ENCODE results near the gene PTPN6. TPM values are rescaled to one million over a fixed set of nuclear protein-coding genes. Genes with fewer than 3 reads are reported as not detected.

The PTPN6 gene
- total RNA-seq, 1 donor: 0.36 TPM

DNA sequence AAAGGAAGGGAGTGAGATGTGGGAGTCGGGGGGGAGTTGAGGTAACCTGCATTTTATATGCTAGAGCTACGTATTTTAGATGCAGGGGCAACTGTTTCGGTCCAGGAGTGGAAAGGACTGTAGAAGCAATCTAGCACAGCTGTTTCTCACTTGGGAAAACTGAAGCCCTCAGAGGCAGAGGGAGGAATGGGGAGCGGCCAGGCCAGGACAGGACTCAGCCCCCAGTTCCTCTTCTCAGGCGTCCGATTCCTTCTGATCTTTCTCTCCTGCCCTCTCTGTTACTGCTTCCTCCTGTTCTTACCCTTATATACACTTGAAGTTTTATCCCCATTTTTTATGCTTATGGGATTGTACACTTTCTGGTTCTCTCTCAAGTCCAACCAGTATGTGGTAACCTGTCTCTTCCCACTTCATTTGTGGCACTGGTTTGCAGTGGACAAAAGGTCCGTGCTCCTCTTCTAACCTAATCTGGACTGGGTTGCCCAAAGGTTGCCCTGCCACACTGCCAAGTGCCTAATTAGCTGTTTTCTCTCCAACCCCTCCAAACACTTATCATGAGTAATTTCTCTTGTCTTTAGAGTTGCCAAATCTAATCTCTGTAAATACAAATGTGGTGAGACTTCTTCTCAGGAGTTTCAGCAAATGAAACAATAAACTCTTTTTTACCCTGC is 50.9 kb downstream of the PTPN6 start:
- peaks cover 3% of the 10 kb centered on the region for H3K36me3 ChIP-seq (ENCODE audit: insufficient read depth, low read length)
- H3K4me1 ChIP-seq (ENCODE audit: insufficient read depth, low read length): no peaks in the 10 kb centered on the region
- no peak overlapping the region for H3K27ac ChIP-seq (ENCODE audit: low read depth, low read length)
- no peak overlapping the region for H3K4me2 ChIP-seq (ENCODE audit: insufficient read depth, low read length)
- no peaks in the 10 kb centered on the region for H3K9me3 ChIP-seq (ENCODE audit: low read depth, low read length)
- TF ChIP-seq, protein P1, sequence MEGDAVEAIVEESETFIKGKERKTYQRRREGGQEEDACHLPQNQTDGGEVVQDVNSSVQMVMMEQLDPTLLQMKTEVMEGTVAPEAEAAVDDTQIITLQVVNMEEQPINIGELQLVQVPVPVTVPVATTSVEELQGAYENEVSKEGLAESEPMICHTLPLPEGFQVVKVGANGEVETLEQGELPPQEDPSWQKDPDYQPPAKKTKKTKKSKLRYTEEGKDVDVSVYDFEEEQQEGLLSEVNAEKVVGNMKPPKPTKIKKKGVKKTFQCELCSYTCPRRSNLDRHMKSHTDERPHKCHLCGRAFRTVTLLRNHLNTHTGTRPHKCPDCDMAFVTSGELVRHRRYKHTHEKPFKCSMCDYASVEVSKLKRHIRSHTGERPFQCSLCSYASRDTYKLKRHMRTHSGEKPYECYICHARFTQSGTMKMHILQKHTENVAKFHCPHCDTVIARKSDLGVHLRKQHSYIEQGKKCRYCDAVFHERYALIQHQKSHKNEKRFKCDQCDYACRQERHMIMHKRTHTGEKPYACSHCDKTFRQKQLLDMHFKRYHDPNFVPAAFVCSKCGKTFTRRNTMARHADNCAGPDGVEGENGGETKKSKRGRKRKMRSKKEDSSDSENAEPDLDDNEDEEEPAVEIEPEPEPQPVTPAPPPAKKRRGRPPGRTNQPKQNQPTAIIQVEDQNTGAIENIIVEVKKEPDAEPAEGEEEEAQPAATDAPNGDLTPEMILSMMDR (IDR thresholded peaks at IDR 0.05; ENCODE audit: extremely low read depth, low read depth, low read length): no peak
- DNase-seq (ENCODE audit: insufficient read length, low spot score, missing footprints): no peak
- no peaks in the 10 kb centered on the region for H3K79me2 ChIP-seq (ENCODE audit: insufficient read depth, low read length)
- no peaks in the 10 kb centered on the region for H4K20me1 ChIP-seq (ENCODE audit: insufficient read depth, low read length)
- H2AFZ ChIP-seq (ENCODE audit: low read length): no peak overlapping the region
- H3K4me3 ChIP-seq (ENCODE audit: insufficient read depth, low read length): no peak overlapping the region
- no peaks in the 10 kb centered on the region for H3K27me3 ChIP-seq (ENCODE audit: insufficient read depth, low read length)

DNA sequence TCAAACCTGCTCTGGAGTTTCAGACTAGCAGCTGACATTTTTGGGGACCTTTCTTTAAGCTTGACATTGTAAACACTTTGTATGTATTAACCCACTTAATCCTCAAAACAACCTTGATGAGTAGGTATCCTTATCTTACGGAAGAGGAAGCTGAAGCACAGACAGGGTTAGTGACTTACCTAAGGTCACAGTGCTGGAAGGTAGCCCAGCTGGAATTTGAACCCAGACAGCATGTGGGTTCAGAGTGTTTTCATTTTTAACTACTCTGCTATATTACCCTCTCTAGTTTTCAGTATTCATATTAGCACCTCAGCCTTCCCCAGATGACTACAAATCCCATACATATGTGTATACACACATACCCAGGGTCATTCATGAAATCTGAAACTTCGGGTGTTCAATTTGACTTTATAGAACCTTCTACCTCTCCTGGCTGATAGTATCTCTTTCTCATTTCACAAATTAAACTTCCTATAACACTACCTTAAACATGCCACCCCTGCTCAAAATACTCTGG is 53.2 kb downstream of the PTPN6 start:
- H3K36me3 ChIP-seq (ENCODE audit: insufficient read depth, low read length): peaks cover 3% of the 10 kb centered on the region
- H3K27ac ChIP-seq (ENCODE audit: low read depth, low read length): no peak overlapping the region
- no peaks in the 10 kb centered on the region for H3K79me2 ChIP-seq (ENCODE audit: insufficient read depth, low read length)
- no peaks in the 10 kb centered on the region for H3K9me3 ChIP-seq (ENCODE audit: low read depth, low read length)
- H3K4me1 ChIP-seq (ENCODE audit: insufficient read depth, low read length): no peaks in the 10 kb centered on the region
- H4K20me1 ChIP-seq (ENCODE audit: insufficient read depth, low read length): no peaks in the 10 kb centered on the region
- H2AFZ ChIP-seq (ENCODE audit: low read length): no peak overlapping the region
- DNase-seq (ENCODE audit: insufficient read length, low spot score, missing footprints): no peak
- H3K27me3 ChIP-seq (ENCODE audit: insufficient read depth, low read length): no peaks in the 10 kb centered on the region
- H3K4me3 ChIP-seq (ENCODE audit: insufficient read depth, low read length): no peak overlapping the region
- TF ChIP-seq, protein P1 (IDR thresholded peaks at IDR 0.05; ENCODE audit: extremely low read depth, low read depth, low read length): no peak
- no peak overlapping the region for H3K4me2 ChIP-seq (ENCODE audit: insufficient read depth, low read length)

DNA sequence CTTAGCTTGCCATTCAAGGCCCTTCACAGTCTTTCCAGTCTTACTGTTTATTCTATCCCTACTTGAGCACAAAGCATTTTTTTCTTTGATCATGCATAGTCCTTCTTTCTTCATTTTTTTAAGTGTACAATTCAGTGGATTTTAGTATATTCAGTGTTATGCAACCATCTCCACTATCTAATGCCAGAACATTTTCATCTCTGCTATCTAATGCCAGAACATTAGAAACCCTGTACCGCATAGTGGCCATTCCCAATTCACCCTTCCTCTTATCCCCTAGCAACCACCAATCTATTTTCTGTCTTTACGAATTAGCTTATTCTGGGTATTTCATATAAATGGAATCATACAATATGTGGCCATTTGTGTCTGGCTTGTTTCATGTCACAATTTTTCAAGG is 53.7 kb downstream of the PTPN6 start:
- no peaks in the 10 kb centered on the region for H3K36me3 ChIP-seq (ENCODE audit: insufficient read depth, low read length)

DNA sequence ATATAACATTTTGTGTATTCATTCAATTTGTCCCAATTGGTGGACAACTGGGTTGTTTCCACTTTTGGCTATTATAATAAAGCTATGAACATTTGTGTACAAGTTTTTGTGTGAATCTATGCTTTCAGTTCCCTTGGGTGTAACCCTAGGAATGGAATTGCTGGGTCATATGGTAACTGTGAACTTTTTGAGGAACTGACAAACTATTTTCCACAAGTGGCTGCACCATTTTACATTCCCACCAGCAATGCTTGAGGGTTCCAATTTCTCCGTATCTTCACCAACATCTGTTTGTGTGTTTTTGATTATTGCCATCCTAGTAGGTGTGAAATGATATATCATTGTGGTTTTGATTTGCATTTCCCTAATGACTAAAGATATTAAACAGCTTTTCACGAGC is 54.2 kb downstream of the PTPN6 start:
- no peaks in the 10 kb centered on the region for H3K9me3 ChIP-seq (ENCODE audit: low read depth, low read length)
- no peaks in the 10 kb centered on the region for H4K20me1 ChIP-seq (ENCODE audit: insufficient read depth, low read length)
- H3K36me3 ChIP-seq (ENCODE audit: insufficient read depth, low read length): no peaks in the 10 kb centered on the region
- H3K27ac ChIP-seq (ENCODE audit: low read depth, low read length): no peak overlapping the region
- H3K4me3 ChIP-seq (ENCODE audit: insufficient read depth, low read length): no peak overlapping the region
- no peak overlapping the region for H3K4me2 ChIP-seq (ENCODE audit: insufficient read depth, low read length)
- TF ChIP-seq, protein P1 (IDR thresholded peaks at IDR 0.05; ENCODE audit: extremely low read depth, low read depth, low read length): no peak
- H3K79me2 ChIP-seq (ENCODE audit: insufficient read depth, low read length): no peaks in the 10 kb centered on the region
- no peak overlapping the region for H2AFZ ChIP-seq (ENCODE audit: low read length)
- H3K4me1 ChIP-seq (ENCODE audit: insufficient read depth, low read length): no peaks in the 10 kb centered on the region
- DNase-seq (ENCODE audit: insufficient read length, low spot score, missing footprints): no peak
- H3K27me3 ChIP-seq (ENCODE audit: insufficient read depth, low read length): no peaks in the 10 kb centered on the region

More for the DNA sequence above, 53.7 kb downstream of the PTPN6 start:
- Histone ChIP-seq H2AFZ (ENCODE audit: low read length) (no peak overlapping the region), H3K9me3 (ENCODE audit: low read depth, low read length) (no peaks in the 10 kb centered on the region), H3K27me3 (ENCODE audit: insufficient read depth, low read length) (no peaks in the 10 kb centered on the region), H4K20me1 (ENCODE audit: insufficient read depth, low read length) (no peaks in the 10 kb centered on the region), H3K4me1 (ENCODE audit: insufficient read depth, low read length) (no peaks in the 10 kb centered on the region), H3K27ac (ENCODE audit: low read depth, low read length) (no peak overlapping the region), H3K4me3 (ENCODE audit: insufficient read depth, low read length) (no peak overlapping the region), H3K4me2 (ENCODE audit: insufficient read depth, low read length) (no peak overlapping the region), H3K79me2 (ENCODE audit: insufficient read depth, low read length) (no peaks in the 10 kb centered on the region)
- no peak for DNase-seq (ENCODE audit: insufficient read length, low spot score, missing footprints)
- TF ChIP-seq, protein P1 (IDR thresholded peaks at IDR 0.05; ENCODE audit: extremely low read depth, low read depth, low read length): no peak
